Spleen (tissue), 7 donors: ENCODE results near the gene IMPG2.

Experiments
- POLR2A ChIP-seq, 3 donors: fragments of 450-650 bp; IDR thresholded peaks; one replicate each; pipeline ENCODE4 v1.5.1; 2017; ENCODE audit warnings: antibody characterized with exemption in 3 of 3, mild to moderate bottlenecking in 1 of 3
- TF ChIP-seq, protein P1 (sequence below), 11 experiments: fragments of 200-600 bp in 7 of 11; fragments of 450-650 bp in 4 of 11; sonication (generic) in 4 of 11; IDR thresholded peaks in 8 of 11; conservative IDR thresholded peaks in 3 of 11; 1 replicate in 7 of 11; 2 replicates in 4 of 11; pipeline versions ENCODE4 v1.4.0 to v1.8.0; 2016 to 2021; ENCODE audit warnings: antibody characterized with exemption in 11 of 11, inconsistent platforms in 4 of 11, mild to moderate bottlenecking in 1 of 11
- donor health status: DM: no; HTN: no; CAD: no; lungs with moderate emphysema.
- donor health status: DM: no; HTN: no; CAD: no.
- donor health status: DM: no; HTN: no; CAD: no.

DNA sequence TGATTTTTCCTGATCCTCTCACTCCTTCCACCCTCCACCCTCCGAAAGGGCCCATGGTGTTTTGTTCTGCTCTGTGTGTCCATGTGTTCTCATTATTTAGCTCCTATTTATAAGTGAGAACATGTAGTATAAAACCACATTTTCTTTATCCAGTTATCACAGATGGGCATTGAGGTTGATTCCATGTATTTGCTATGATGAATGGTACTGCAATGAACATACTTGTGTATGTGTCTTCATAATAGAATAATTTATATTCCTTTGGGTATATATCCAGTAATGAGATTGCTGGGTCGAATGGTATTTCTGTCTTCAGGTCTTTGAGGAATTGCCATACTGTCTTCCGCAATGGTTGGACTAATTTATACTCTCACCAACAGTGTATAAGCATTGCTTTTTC is 126.0 kb downstream of the IMPG2 start:
- TF ChIP-seq, protein P1, sequence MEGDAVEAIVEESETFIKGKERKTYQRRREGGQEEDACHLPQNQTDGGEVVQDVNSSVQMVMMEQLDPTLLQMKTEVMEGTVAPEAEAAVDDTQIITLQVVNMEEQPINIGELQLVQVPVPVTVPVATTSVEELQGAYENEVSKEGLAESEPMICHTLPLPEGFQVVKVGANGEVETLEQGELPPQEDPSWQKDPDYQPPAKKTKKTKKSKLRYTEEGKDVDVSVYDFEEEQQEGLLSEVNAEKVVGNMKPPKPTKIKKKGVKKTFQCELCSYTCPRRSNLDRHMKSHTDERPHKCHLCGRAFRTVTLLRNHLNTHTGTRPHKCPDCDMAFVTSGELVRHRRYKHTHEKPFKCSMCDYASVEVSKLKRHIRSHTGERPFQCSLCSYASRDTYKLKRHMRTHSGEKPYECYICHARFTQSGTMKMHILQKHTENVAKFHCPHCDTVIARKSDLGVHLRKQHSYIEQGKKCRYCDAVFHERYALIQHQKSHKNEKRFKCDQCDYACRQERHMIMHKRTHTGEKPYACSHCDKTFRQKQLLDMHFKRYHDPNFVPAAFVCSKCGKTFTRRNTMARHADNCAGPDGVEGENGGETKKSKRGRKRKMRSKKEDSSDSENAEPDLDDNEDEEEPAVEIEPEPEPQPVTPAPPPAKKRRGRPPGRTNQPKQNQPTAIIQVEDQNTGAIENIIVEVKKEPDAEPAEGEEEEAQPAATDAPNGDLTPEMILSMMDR (IDR thresholded peaks at IDR 0.05 in 8 of 11, conservative IDR thresholded peaks at IDR 0.05 in 3 of 11): no peak
- TF ChIP-seq POLR2A (IDR thresholded peaks at IDR 0.05): no peak
